Stimulated activated CD4-positive, alpha-beta T cell treated with anti-CD3 and anti-CD28 coated beads, TNF-alpha, amount 100 ng/mL, for 4 hours (primary cell): ENCODE results near the gene ELAVL1.
"Not testable (repeated sequence)": the region's sequence is repeated elsewhere in the genome, so short reads cannot be mapped to it uniquely, and the experiment has no call there.

Experiments used
- DNase-seq, 3 experiments: peaks; one replicate each; pipeline ENCODE4 v3.0.0-alpha.2; 2020; ENCODE audit warnings: low read depth in 3 of 3

The ELAVL1 gene

GRCh38 chr19:7969555-7969939, 35.9 kb downstream of the ELAVL1 start:
- no peak for DNase-seq

GRCh38 chr19:7968796-7969554, 36.5 kb downstream of the ELAVL1 start:
- DNase-seq: no peak

GRCh38 chr19:7968008-7968795, 37.2 kb downstream of the ELAVL1 start:
- DNase-seq: no peak

- DNase-seq: no peak
Observed at GRCh38 chr19:7965921-7966665, 39.3 kb downstream of the ELAVL1 start.

- DNase-seq: no peak
Observed at GRCh38 chr19:7965259-7965841, 40.1 kb downstream of the ELAVL1 start.

- DNase-seq: no peak
Observed at GRCh38 chr19:7963566-7963965, 41.9 kb downstream of the ELAVL1 start.

GRCh38 chr19:7962644-7963268, 42.7 kb downstream of the ELAVL1 start:
- DNase-seq: no peak

GRCh38 chr19:7961920-7962626, 43.4 kb downstream of the ELAVL1 start:
- no peak for DNase-seq

- not testable (repeated sequence) for DNase-seq
Observed at GRCh38 chr19:7961082-7961481, 44.4 kb downstream of the ELAVL1 start.

GRCh38 chr19:7959211-7959610, 46.2 kb downstream of the ELAVL1 start:
- DNase-seq: no peak

- DNase-seq: no peak
Observed at GRCh38 chr19:7955696-7956095, 49.7 kb downstream of the ELAVL1 start.

- DNase-seq: no peak
Observed at GRCh38 chr19:7953576-7953975, 51.9 kb downstream of the ELAVL1 start.

GRCh38 chr19:7953060-7953459, 52.4 kb downstream of the ELAVL1 start:
- no peak for DNase-seq

GRCh38 chr19:7947939-7948338, 57.5 kb downstream of the ELAVL1 start:
- no peak for DNase-seq

GRCh38 chr19:7944177-7944761, 61.2 kb downstream of the ELAVL1 start:
- peak; percentile 75 to 80 (median 80) for DNase-seq

- DNase-seq: peak; percentile 97 to 99 (median 97)
Observed at GRCh38 chr19:7943444-7944176, 61.8 kb downstream of the ELAVL1 start, which contains the start of gene TIMM44. TSS of gene TIMM44 (minus strand) at chr19:7943666. CDS start at chr19:7943651, 15 bp downstream.

GRCh38 chr19:7942981-7943443, 62.4 kb downstream of the ELAVL1 start:
- DNase-seq: no peak

GRCh38 chr19:7941895-7942596, 63.4 kb downstream of the ELAVL1 start:
- DNase-seq: no peak

- DNase-seq: no peak
Observed at GRCh38 chr19:7940841-7941240, 64.6 kb downstream of the ELAVL1 start.
